HepG2 (cell line): ENCODE data around the gene ATP8B1. TPM values are rescaled to one million over a fixed set of nuclear protein-coding genes. Genes with fewer than 3 reads are reported as not detected.

ENCODE experiments used
- ARID3A ChIP-seq: IDR thresholded peaks from 2 replicates; pipeline ENCODE4 v1.6.1; 2012; ENCODE audit warnings: low read depth, low read length, improper control_type of control experiment
- ATF6 ChIP-seq: sonication (generic); formaldehyde crosslinking; conservative IDR thresholded peaks from 2 replicates; pipeline ENCODE4 v1.4.0; 2020; ENCODE audit warnings: missing genetic modification reagents
- CERS6 ChIP-seq: sonication (generic); formaldehyde crosslinking; IDR thresholded peaks from 2 replicates; pipeline ENCODE4 v1.5.0; 2020; ENCODE audit warnings: missing genetic modification reagents
- HIVEP1 ChIP-seq: sonication (generic); formaldehyde crosslinking; IDR thresholded peaks from 2 replicates; pipeline ENCODE4 v1.4.0; 2020; ENCODE audit warnings: mild to moderate bottlenecking, missing genetic modification reagents
- HNF4A ChIP-seq: sonication (generic); formaldehyde crosslinking; IDR thresholded peaks from 2 replicates; pipeline ENCODE4 v1.4.0; 2020; ENCODE audit warnings: missing genetic modification reagents
- KLF16 ChIP-seq, 2 experiments: sonication (generic) in 1 of 2; formaldehyde crosslinking in 1 of 2; IDR thresholded peaks; 2 replicates each; pipeline versions ENCODE4 v1.6.1 to v1.8.0; 2016 to 2023; ENCODE audit warnings: missing genetic modification reagents in 2 of 2, missing compliant biosample characterization in 1 of 2
- MAF1 ChIP-seq: sonication (generic); formaldehyde crosslinking; IDR thresholded peaks from 2 replicates; pipeline ENCODE4 v1.5.0; 2020; ENCODE audit warnings: missing genetic modification reagents, borderline replicate concordance
- PHB2 ChIP-seq: fragments of 450-650 bp; IDR thresholded peaks from 2 replicates; pipeline ENCODE4 v1.6.1; 2018; ENCODE audit not compliant: partially characterized antibody
- RELA ChIP-seq: sonication (generic); formaldehyde crosslinking; IDR thresholded peaks from 2 replicates; pipeline ENCODE4 v1.4.0; 2020; ENCODE audit warnings: missing genetic modification reagents
- RFX5 ChIP-seq: IDR thresholded peaks from 2 replicates; pipeline ENCODE4 v1.6.1; 2011; ENCODE audit warnings: low read depth, low read length, improper control_type of control experiment
- RXRB ChIP-seq: IDR thresholded peaks from 2 replicates; pipeline ENCODE4 v1.6.1; 2016; ENCODE audit warnings: borderline replicate concordance, missing genetic modification reagents, missing compliant biosample characterization
- SMARCC2 ChIP-seq: fragments of 450-650 bp; IDR thresholded peaks from 2 replicates; pipeline ENCODE4 v1.6.1; 2017; ENCODE audit warnings: antibody characterized with exemption, mild to moderate bottlenecking
- TAF1 ChIP-seq: sonication (generic); formaldehyde crosslinking; IDR thresholded peaks from 2 replicates; pipeline ENCODE4 v1.4.0; 2020; ENCODE audit warnings: missing genetic modification reagents
- YEATS2 ChIP-seq: sonication (generic); formaldehyde crosslinking; IDR thresholded peaks from 2 replicates; pipeline ENCODE4 v1.4.0; 2020; ENCODE audit warnings: missing genetic modification reagents, borderline replicate concordance
- ZBTB1 ChIP-seq: sonication (generic); formaldehyde crosslinking; IDR thresholded peaks from 2 replicates; pipeline ENCODE4 v1.4.0; 2020; ENCODE audit warnings: missing genetic modification reagents, borderline replicate concordance
- ZBTB42 ChIP-seq: sonication (generic); formaldehyde crosslinking; IDR thresholded peaks from 2 replicates; pipeline ENCODE4 v1.5.0; 2020; ENCODE audit warnings: mild to moderate bottlenecking, missing genetic modification reagents
- ZBTB7B ChIP-seq: sonication (generic); formaldehyde crosslinking; IDR thresholded peaks from 2 replicates; pipeline ENCODE4 v1.4.0; 2020; ENCODE audit warnings: missing genetic modification reagents
- ZHX1 ChIP-seq: sonication (generic); formaldehyde crosslinking; IDR thresholded peaks from 2 replicates; pipeline ENCODE4 v1.8.1; 2022; ENCODE audit warnings: low read depth, mild to moderate bottlenecking, missing genetic modification reagents
- ZNF329 ChIP-seq: sonication (generic); formaldehyde crosslinking; IDR thresholded peaks from 2 replicates; pipeline ENCODE4 v1.9.0; 2021; ENCODE audit warnings: low read depth, mild to moderate bottlenecking, missing genetic modification reagents
- ZNF564 ChIP-seq: sonication (generic); formaldehyde crosslinking; IDR thresholded peaks from 2 replicates; pipeline ENCODE4 v1.8.1; 2023; ENCODE audit warnings: mild to moderate bottlenecking, missing genetic modification reagents
- ZNF615 ChIP-seq: sonication (generic); formaldehyde crosslinking; IDR thresholded peaks from 2 replicates; pipeline ENCODE4 v1.5.0; 2020; ENCODE audit warnings: mild to moderate bottlenecking, missing genetic modification reagents, borderline replicate concordance
- ZNF709 ChIP-seq: sonication (generic); formaldehyde crosslinking; IDR thresholded peaks from 2 replicates; pipeline ENCODE4 v1.5.0; 2020; ENCODE audit warnings: mild to moderate bottlenecking, missing genetic modification reagents
- ZNF772 ChIP-seq: sonication (generic); formaldehyde crosslinking; IDR thresholded peaks from 2 replicates; pipeline ENCODE4 v1.5.0; 2020; ENCODE audit warnings: mild to moderate bottlenecking, missing genetic modification reagents
- ZNF784 ChIP-seq: sonication (generic); formaldehyde crosslinking; IDR thresholded peaks from 2 replicates; pipeline ENCODE4 v1.5.1; 2020; ENCODE audit warnings: missing genetic modification reagents, mild to moderate bottlenecking, borderline replicate concordance
- polyA plus RNA-seq, 8 experiments: library from polyadenylated mRNA; depleted of rRNA in 3 of 8; stranded (reverse) in 7 of 8; unstranded in 1 of 8; fragments of >200 nt; fragmentation: Illumina TruSeq in 4 of 8; extraction: Trizol in 4 of 8; gene quantifications; 2 replicates each; pipeline versions ENCODE4 v1.2.1 to v1.2.3, GENCODE V29; 2011 to 2016; ENCODE audit warnings: low read depth in 4 of 8, missing spikeins in 1 of 8, mixed read lengths in 1 of 8; ENCODE audit not compliant: insufficient read depth in 1 of 8
- total RNA-seq, 5 experiments: library from RNA; depleted of rRNA; stranded (reverse); fragments of >200 nt; fragmentation: Illumina TruSeq; extraction: Trizol; gene quantifications; 2 replicates each; pipeline ENCODE4 v1.2.3, GENCODE V29; 2016; ENCODE audit warnings: low read depth in 1 of 5

Gene ATP8B1
- total and polyA plus RNA-seq, 2 of the 13 experiments (the other 11 are each of a cell fraction or from before 2014, with no cell fraction given) = 2.8 to 4.0 TPM

- TF ChIP-seq ATF6 (no peak), HIVEP1 (CRISPR knock-in tag) (no peak), KLF16 (CRISPR knock-in tag; IDR thresholded peaks at IDR 0.05) (peak in 1 of 2 experiments; percentile 83; a peak in 2 of 4 replicates), YEATS2 (CRISPR knock-in tag) (peak; percentile 43; the same call in 1 of the 2 replicates), HNF4A (CRISPR knock-in tag) (peak; percentile 96), ZNF564 (CRISPR knock-in tag) (no peak), SMARCC2 (0 out of 2 replicates have a peak, but pooled peaks have one; percentile 59), ZNF615 (CRISPR knock-in tag) (no peak), RXRB (CRISPR knock-in tag) (peak; percentile 91), PHB2 (no peak), ZHX1 (CRISPR knock-in tag) (no peak), RFX5 (0 out of 2 replicates have a peak, but pooled peaks have one; percentile 23), ZBTB1 (no peak), ZNF784 (no peak), ZBTB42 (CRISPR knock-in tag) (no peak), ZNF772 (no peak), ZNF329 (CRISPR knock-in tag) (no peak), RELA (CRISPR knock-in tag) (no peak), MAF1 (no peak), CERS6 (CRISPR knock-in tag) (no peak), TAF1 (no peak), ZBTB7B (CRISPR knock-in tag) (peak; percentile 66; the same call in 1 of the 2 replicates), ARID3A (peak; percentile 78; the same call in 1 of the 2 replicates), ZNF709 (CRISPR knock-in tag) (no peak; the same call in 1 of the 2 replicates)
Observed at GRCh38 chr18:57797209-57797651, 5.9 kb downstream of the ATP8B1 start (continued).
